WERI-Rb-1 (cell line): Measurements from ENCODE around the gene PBX3.
A peak's percentile ranks its signal among the peaks of the same experiment; 100 is the strongest.

Source experiments
- DNase-seq: peaks from one replicate; pipeline ENCODE4 v3.0.0-alpha.2; 2020
- H3K27ac ChIP-seq: fragments of 250-450 bp; sonication (Bioruptor Pico); 2 replicates; pipeline ENCODE4 v1.5.1; 2020; ENCODE audit warnings: mild to moderate bottlenecking, moderate library complexity
- H3K27me3 ChIP-seq: fragments of 250-450 bp; sonication (Bioruptor Pico); 2 replicates; pipeline ENCODE4 v1.5.1; 2021; ENCODE audit warnings: mild to moderate bottlenecking, low read depth, moderate library complexity; ENCODE audit not compliant: insufficient read depth, severe bottlenecking
- H3K36me3 ChIP-seq: fragments of 250-450 bp; sonication (Bioruptor Pico); 2 replicates; pipeline ENCODE4 v1.5.1; 2020; ENCODE audit warnings: mild to moderate bottlenecking, moderate library complexity
- H3K4me3 ChIP-seq: 2 replicates; pipeline ENCODE4 v1.5.1; 2011; ENCODE audit warnings: low read depth, mild to moderate bottlenecking, control low read depth, low read length
- H3K9me3 ChIP-seq: fragments of 250-450 bp; sonication (Bioruptor Pico); 2 replicates; pipeline ENCODE4 v1.5.1; 2021; ENCODE audit warnings: mild to moderate bottlenecking, moderate library complexity; ENCODE audit not compliant: severe bottlenecking
- TF ChIP-seq, protein P1 (sequence below): IDR thresholded peaks from 2 replicates; pipeline ENCODE4 v1.5.1; 2011; ENCODE audit warnings: low read depth, mild to moderate bottlenecking, control low read depth, inconsistent platforms, low read length

Gene PBX3

DNA sequence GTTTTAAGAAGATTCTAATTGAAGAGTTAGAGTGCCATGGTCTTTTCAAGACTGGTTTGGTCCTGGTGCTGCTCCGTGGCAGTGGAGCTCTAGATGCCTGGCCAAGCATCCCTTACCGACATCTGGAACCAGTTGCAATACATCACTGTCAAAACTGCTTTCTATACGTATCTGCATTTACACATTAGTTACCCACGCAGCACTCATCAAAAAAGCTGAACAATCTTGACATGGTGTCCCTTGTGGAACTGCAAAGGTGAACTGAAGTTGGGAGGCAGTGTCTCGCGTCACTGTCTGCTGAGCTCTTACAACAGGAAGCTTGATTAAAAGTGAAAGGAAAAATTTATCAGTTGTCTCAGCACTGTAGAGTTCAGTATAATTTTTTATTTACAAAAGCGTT lies 82.6 kb downstream of the PBX3 start:
- H3K9me3 ChIP-seq: no peaks in the 10 kb centered on the region
- no peaks in the 10 kb centered on the region for H3K27me3 ChIP-seq
- H3K27ac ChIP-seq: no peak overlapping the region
- DNase-seq: no peak
- TF ChIP-seq, protein P1, sequence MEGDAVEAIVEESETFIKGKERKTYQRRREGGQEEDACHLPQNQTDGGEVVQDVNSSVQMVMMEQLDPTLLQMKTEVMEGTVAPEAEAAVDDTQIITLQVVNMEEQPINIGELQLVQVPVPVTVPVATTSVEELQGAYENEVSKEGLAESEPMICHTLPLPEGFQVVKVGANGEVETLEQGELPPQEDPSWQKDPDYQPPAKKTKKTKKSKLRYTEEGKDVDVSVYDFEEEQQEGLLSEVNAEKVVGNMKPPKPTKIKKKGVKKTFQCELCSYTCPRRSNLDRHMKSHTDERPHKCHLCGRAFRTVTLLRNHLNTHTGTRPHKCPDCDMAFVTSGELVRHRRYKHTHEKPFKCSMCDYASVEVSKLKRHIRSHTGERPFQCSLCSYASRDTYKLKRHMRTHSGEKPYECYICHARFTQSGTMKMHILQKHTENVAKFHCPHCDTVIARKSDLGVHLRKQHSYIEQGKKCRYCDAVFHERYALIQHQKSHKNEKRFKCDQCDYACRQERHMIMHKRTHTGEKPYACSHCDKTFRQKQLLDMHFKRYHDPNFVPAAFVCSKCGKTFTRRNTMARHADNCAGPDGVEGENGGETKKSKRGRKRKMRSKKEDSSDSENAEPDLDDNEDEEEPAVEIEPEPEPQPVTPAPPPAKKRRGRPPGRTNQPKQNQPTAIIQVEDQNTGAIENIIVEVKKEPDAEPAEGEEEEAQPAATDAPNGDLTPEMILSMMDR: no peak
- H3K4me3 ChIP-seq: no peak overlapping the region
- no peaks in the 10 kb centered on the region for H3K36me3 ChIP-seq

DNA sequence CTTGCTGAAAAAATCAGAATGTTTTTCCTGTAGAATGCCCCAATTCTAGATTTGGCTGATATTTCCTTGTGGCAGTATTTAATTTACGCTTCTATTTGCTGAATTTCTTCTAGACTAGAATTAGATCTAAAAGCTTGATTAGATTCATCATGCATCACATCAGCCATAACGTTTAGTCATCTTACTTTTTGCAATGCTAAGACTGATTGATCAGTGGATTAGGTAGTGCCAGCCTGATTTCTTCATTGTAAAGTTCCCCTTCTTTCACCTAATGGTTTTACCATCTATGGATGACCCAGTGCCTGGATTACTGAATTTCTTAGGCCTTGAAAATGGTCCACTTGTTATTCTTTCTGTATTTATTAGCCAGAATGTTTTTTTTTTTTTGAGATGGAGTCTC lies 83.9 kb downstream of the PBX3 start:
- H3K4me3 ChIP-seq: no peak overlapping the region
- DNase-seq: no peak
- H3K36me3 ChIP-seq: no peaks in the 10 kb centered on the region
- H3K27me3 ChIP-seq: no peaks in the 10 kb centered on the region
- H3K9me3 ChIP-seq: no peaks in the 10 kb centered on the region
- no peak overlapping the region for H3K27ac ChIP-seq
- TF ChIP-seq, protein P1: no peak

DNA sequence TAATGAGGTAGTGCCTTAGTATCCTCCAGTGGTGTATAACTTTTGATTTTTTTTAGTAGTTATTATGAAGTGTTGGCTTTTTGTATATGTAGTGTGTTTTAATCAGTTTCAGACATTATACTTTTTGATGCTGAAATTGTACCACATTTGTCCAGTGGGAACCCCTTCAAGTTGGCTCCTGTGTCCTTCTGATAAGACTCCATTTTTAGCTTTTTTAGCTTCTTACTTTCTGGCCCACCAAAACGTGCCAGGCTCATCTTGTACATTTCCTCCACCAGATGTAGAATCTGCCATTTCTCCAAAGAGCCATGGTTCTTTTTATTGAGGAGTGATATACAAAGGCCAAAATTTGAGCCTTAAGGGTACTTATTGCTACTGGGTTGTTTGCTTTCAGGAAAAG lies 84.4 kb downstream of the PBX3 start:
- TF ChIP-seq, protein P1: no peak
- Histone ChIP-seq H3K27ac (no peak overlapping the region), H3K27me3 (no peaks in the 10 kb centered on the region), H3K36me3 (no peaks in the 10 kb centered on the region), H3K9me3 (no peaks in the 10 kb centered on the region), H3K4me3 (no peak overlapping the region)
- no peak for DNase-seq

DNA sequence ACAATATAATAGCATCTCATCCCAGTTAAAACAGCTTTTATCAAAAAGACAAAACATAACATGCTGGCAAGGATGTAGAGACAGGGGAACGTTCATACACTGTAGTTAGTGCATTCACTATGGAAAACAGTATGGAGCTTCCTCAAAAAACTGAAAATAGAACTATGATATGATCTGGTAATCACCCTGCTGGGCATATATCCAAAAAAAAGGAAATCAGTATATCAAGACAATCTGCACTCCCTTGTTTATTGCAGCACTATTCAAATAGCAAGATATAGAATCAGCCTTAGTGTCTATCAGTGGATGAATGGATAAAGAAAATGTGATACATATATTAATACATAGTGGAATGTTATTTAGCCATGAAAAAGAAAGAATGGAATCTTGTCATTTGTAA lies 88.5 kb downstream of the PBX3 start:
- no peak overlapping the region for H3K27ac ChIP-seq
- TF ChIP-seq, protein P1: no peak
- no peaks in the 10 kb centered on the region for H3K27me3 ChIP-seq
- H3K9me3 ChIP-seq: no peaks in the 10 kb centered on the region
- no peak for DNase-seq
- H3K4me3 ChIP-seq: no peak overlapping the region
- no peaks in the 10 kb centered on the region for H3K36me3 ChIP-seq

DNA sequence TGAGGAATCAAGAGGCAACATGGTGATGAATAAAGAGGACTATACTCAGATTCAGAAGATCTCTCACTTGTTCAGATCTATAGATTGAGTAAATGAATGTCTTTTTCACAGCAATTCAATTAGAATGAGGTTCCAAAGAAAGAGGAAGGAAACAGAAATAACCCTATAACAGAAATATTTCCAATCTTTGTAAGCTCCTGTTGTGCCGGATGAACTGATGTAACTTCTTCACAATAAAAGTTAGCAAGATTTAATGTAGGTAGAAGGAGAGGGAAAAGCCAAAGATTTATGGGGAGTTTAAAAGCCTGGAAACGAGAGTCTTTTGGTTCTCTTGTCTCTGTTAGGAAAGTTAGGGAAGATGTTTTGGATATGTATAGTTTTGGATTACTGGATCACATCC lies 92.1 kb downstream of the PBX3 start:
- Histone ChIP-seq H3K4me3 (no peak overlapping the region), H3K36me3 (no peaks in the 10 kb centered on the region), H3K27ac (no peak overlapping the region), H3K27me3 (no peaks in the 10 kb centered on the region), H3K9me3 (no peaks in the 10 kb centered on the region)
- DNase-seq: no peak
- TF ChIP-seq, protein P1: no peak

DNA sequence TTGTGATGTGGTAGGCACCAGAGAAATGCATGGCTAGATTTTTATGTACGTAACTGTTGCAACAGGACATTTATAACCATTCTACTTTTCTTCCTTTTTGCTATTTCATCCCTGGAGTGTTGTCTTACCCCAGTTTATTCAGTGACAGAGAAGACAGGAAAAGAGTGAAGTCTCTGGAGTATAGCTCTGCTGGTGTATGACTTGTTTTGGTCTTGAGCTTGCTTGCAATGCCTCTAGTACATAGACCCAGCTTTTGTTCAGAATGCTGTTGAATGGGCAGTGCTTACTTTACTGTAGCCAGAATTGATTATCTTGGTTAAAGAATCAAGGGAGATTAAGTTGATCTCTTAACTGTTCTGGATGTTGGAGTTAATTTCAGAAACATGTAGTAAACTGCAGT lies 94.3 kb downstream of the PBX3 start:
- H3K27ac ChIP-seq: peak overlapping the region; percentile 7

More for the DNA sequence above, 94.3 kb downstream of the PBX3 start:
- no peaks in the 10 kb centered on the region for H3K27me3 ChIP-seq
- DNase-seq: no peak
- H3K9me3 ChIP-seq: no peaks in the 10 kb centered on the region
- no peaks in the 10 kb centered on the region for H3K36me3 ChIP-seq
- no peak overlapping the region for H3K4me3 ChIP-seq
- TF ChIP-seq, protein P1: no peak
